ENCODE data around the gene NCAM1. TPM values are rescaled to one million over a fixed set of nuclear protein-coding genes. Genes with fewer than 3 reads are reported as not detected.

NCAM1 gene
- polyA plus RNA-seq, 2 of the 4 experiments (the other 2 are of a cell fraction) = 0.01 to 0.12 TPM

DNA sequence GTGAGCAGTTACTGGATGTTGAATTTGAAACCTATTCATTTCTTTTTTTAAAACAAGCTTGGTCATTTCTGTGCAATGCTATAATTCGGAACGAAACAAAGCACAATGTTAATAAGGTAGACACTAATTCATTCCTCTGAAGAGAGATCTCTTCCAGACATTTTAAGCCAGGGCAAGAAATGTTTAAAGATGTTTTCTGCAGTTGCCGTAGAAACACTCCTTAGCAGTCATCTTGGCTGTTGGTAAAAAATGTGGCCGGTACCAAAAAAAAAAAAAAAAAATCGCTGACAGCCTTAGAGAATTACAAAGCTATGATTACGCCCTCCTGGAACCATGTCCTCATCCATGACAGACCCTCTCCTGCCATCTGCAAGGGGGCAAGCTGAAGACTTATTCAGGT lies 286.7 kb downstream of the NCAM1 start (continued):
- TF ChIP-seq, protein P1, sequence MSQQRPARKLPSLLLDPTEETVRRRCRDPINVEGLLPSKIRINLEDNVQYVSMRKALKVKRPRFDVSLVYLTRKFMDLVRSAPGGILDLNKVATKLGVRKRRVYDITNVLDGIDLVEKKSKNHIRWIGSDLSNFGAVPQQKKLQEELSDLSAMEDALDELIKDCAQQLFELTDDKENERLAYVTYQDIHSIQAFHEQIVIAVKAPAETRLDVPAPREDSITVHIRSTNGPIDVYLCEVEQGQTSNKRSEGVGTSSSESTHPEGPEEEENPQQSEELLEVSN (IDR thresholded peaks at IDR 0.05; ENCODE audit: borderline replicate concordance, low read depth) = no peak

DNA sequence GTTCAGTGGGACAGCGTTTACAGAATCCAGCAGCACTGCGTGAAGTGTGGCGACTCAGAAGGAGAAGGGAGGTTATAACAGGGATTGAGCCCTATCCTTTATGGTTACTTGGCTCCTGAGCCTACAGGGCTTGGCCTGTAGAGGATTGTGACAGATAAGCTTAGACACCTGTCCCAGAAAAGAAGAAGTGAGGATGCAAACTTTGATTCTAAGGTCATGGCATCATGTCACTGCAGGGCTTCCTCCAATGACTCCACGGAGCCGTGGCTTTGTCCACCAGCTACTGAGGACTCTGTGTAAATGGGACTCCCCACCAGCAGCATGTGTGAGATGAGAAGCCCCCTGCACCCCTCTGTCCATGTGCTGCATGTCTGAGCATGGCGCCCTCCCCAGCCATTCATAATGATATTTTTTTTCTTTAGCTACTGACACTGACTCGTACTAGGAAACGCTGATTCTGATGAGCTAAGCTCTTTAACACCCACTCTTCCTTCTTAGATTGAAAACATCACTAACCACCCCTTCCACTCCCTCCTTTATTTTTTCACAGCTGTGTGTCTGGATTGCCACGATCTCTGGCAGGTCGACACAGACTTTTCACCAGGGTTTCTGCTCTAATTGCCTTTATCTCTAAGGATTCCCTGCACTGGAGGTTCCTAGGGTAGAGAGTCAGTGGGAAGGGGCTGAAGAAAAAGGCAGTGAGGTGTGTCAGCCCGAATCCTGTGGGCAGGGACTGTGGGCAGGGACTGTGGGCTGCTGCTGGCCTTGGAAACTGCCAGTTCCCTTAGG lies 287.7 kb downstream of the NCAM1 start:
- ChIA-PET POLR2A (no interaction called here), CTCF (no interaction called here)
- FAIRE-seq (no peak), ATAC-seq (no peak), DNase-seq (ENCODE audit: low read depth in 1 of 2, low spot score in 1 of 2) (no peak)
- H3K4me3 ChIP-seq = no peak overlapping the region
- no peaks in the 10 kb centered on the region for H3K9me3 ChIP-seq
- no peak overlapping the region for H3K27ac ChIP-seq
- no peak overlapping the region for H3K4me2 ChIP-seq
- WGBS (ENCODE audit: missing lambda C conversion rate) = 48% methylated on average over 11 of the region's 11 CpGs
- TF ChIP-seq HOXB13 (CRISPR knock-in tag; IDR thresholded peaks at IDR 0.05; ENCODE audit: low read depth) (no peak), SREBF2 (IDR thresholded peaks at IDR 0.05) (no peak), ESRRA (IDR thresholded peaks at IDR 0.05; ENCODE audit: borderline replicate concordance, low read length) (no peak), HOXA7 (CRISPR knock-in tag; IDR thresholded peaks at IDR 0.05) (no peak)
- TF ChIP-seq, protein P2, sequence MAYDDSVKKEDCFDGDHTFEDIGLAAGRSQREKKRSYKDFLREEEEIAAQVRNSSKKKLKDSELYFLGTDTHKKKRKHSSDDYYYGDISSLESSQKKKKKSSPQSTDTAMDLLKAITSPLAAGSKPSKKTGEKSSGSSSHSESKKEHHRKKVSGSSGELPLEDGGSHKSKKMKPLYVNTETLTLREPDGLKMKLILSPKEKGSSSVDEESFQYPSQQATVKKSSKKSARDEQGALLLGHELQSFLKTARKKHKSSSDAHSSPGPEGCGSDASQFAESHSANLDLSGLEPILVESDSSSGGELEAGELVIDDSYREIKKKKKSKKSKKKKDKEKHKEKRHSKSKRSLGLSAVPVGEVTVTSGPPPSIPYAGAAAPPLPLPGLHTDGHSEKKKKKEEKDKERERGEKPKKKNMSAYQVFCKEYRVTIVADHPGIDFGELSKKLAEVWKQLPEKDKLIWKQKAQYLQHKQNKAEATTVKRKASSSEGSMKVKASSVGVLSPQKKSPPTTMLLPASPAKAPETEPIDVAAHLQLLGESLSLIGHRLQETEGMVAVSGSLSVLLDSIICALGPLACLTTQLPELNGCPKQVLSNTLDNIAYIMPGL (CRISPR knock-in tag; IDR thresholded peaks at IDR 0.05; ENCODE audit: borderline replicate concordance) = no peak
- H3K4me1 ChIP-seq = no peaks in the 10 kb centered on the region

DNA sequence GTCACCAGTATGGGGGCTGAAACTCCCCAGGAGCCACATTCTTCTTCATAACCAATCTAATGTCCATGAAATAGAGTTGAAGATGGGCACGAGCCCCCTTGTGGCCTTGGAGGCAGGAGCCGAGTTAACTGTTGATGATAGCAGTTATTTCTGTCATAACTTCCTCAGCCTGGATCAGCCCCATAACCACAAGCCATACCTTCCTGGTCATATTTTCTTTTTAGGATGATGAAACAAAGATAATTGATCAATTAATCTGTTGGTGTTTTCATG lies 288.2 kb downstream of the NCAM1 start:
- no peaks in the 10 kb centered on the region for H3K9me3 ChIP-seq
- no peak overlapping the region for H3K4me3 ChIP-seq
- DNase-seq (ENCODE audit: low read depth in 1 of 2, low spot score in 1 of 2) (peak in 1 of 2 experiments; percentile 1), FAIRE-seq (no peak), ATAC-seq (peak in 1 of 2 experiments; percentile 50; a peak in 2 of 6 replicates)
- H3K4me2 ChIP-seq = no peak overlapping the region
- POLR2A ChIA-PET = no interaction called here
- CTCF ChIA-PET = no interaction called here
- 4% methylated on average over 2 of the region's 2 CpGs for WGBS (ENCODE audit: missing lambda C conversion rate)
- H3K4me1 ChIP-seq = no peaks in the 10 kb centered on the region
- TF ChIP-seq HOXB13 (CRISPR knock-in tag; IDR thresholded peaks at IDR 0.05; ENCODE audit: low read depth) (no peak), SREBF2 (IDR thresholded peaks at IDR 0.05) (no peak), RAD21 (conservative IDR thresholded peaks at IDR 0.05 in 1 of 2, IDR thresholded peaks at IDR 0.05 in 1 of 2) (0 out of 5 replicates have a peak, but pooled peaks of 1 of the 2 experiments have one; percentile 5)
- no peak overlapping the region for H3K27ac ChIP-seq

DNA sequence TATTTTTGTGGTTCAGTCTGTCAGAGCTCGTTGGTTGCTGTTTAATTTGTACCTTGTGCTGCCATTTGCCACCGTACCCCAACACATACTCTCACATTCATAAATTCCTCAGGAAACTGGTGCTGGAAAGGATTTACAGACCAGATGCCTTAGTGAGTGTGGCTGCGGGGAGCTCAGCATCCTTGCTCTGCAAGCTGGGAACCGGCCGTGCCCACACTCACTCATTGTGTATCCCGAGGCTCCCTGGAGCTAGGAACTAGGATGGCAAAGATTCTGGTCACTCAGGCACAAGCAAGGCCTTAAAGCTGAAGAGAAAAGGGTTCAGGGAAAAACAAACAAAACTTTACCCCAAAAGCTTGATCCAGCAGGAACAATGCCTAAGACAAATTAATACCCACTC lies 288.6 kb downstream of the NCAM1 start:
- POLR2A ChIA-PET = no interaction called here
- no peaks in the 10 kb centered on the region for H3K9me3 ChIP-seq
- WGBS (ENCODE audit: missing lambda C conversion rate) = 59% methylated on average over 6 of the region's 6 CpGs
- FAIRE-seq (no peak), ATAC-seq (no peak), DNase-seq (ENCODE audit: low read depth in 1 of 2, low spot score in 1 of 2) (no peak)
- CTCF ChIA-PET = no interaction called here
- no peak overlapping the region for H3K4me2 ChIP-seq
- H3K27ac ChIP-seq = no peak overlapping the region
- TF ChIP-seq NFE2L2 (conservative IDR thresholded peaks at IDR 0.05; ENCODE audit: low read length) (no peak), CBX2 (IDR thresholded peaks at IDR 0.05; ENCODE audit: borderline replicate concordance, low read depth) (no peak), MAFK (IDR thresholded peaks at IDR 0.05; ENCODE audit: partially characterized antibody) (no peak), RCOR1 (IDR thresholded peaks at IDR 0.05; ENCODE audit: low read depth, low read length) (no peak), EHMT2 (IDR thresholded peaks at IDR 0.05; ENCODE audit: low read depth) (no peak), ESRRA (IDR thresholded peaks at IDR 0.05; ENCODE audit: borderline replicate concordance, low read length) (no peak), PHF8 (IDR thresholded peaks at IDR 0.05; ENCODE audit: borderline replicate concordance, low read depth) (no peak), HOXB13 (CRISPR knock-in tag; IDR thresholded peaks at IDR 0.05; ENCODE audit: low read depth) (no peak), HDAC2 (IDR thresholded peaks at IDR 0.05) (no peak)
- TF ChIP-seq, protein P3, sequence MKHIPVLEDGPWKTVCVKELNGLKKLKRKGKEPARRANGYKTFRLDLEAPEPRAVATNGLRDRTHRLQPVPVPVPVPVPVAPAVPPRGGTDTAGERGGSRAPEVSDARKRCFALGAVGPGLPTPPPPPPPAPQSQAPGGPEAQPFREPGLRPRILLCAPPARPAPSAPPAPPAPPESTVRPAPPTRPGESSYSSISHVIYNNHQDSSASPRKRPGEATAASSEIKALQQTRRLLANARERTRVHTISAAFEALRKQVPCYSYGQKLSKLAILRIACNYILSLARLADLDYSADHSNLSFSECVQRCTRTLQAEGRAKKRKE (CRISPR knock-in tag; IDR thresholded peaks at IDR 0.05; ENCODE audit: low read depth) = no peak
- H3K4me1 ChIP-seq = no peaks in the 10 kb centered on the region
- no peak overlapping the region for H3K4me3 ChIP-seq

All from A549 (cell line).